ENCODE results near the gene CABLES1. TPM values are rescaled to one million over a fixed set of nuclear protein-coding genes. Genes with fewer than 3 reads are reported as not detected.

CABLES1 gene
- total RNA-seq, 2 experiments from 2014 or later: not detected

- ATAC-seq (ENCODE audit: poor library complexity): no peak
- H3K27me3 Mint-ChIP-seq: peaks cover 4% of the 10 kb centered on the region
- no peak for DNase-seq
- no peak overlapping the region for H3K27ac ChIP-seq (ENCODE audit: low read depth in 1 of 2, low read length in 2 of 2)
- H3K4me3 Mint-ChIP-seq: no peak overlapping the region
- H3K27me3 ChIP-seq (ENCODE audit: control insufficient read depth in 1 of 2, insufficient read depth in 2 of 2, low read length in 2 of 2): peaks cover 0 to under 1% of the 10 kb centered on the region in 2 experiments
- no peak overlapping the region for H3K4me3 ChIP-seq (ENCODE audit: low read length)
- CTCF ChIA-PET: interaction anchor here (1.2 kb wide), 1 partner anchor 12 kb away, joined by 3 read pairs; no protein-coding TSS in a partner anchor
- POLR2A ChIA-PET: no interaction called here
- no peaks in the 10 kb centered on the region for H3K9me3 ChIP-seq (ENCODE audit: control insufficient read depth in 1 of 2, insufficient read depth in 1 of 2, low read length in 2 of 2)
- no peaks in the 10 kb centered on the region for H3K36me3 Mint-ChIP-seq (ENCODE audit: low read depth)
- no peak overlapping the region for H3K27ac Mint-ChIP-seq
- H3K36me3 ChIP-seq (ENCODE audit: insufficient read depth, low read length): no peaks in the 10 kb centered on the region
- intact Hi-C loops (cut with DNase I, micrococcal nuclease): no loop called here
- no peaks in the 10 kb centered on the region for H3K4me1 Mint-ChIP-seq (ENCODE audit: low read depth)
- H3K9me3 Mint-ChIP-seq: no peaks in the 10 kb centered on the region
- H3K4me1 ChIP-seq (ENCODE audit: insufficient read depth, low read length): peaks cover 3% of the 10 kb centered on the region
- no peak for TF ChIP-seq CTCF (IDR thresholded peaks at IDR 0.05)
Observed at GRCh38 chr18:23143815-23144261, 8.6 kb downstream of the CABLES1 start.

GRCh38 chr18:23144640-23145039, 9.4 kb downstream of the CABLES1 start:
- no peak overlapping the region for H3K27ac Mint-ChIP-seq
- H3K4me1 ChIP-seq (ENCODE audit: insufficient read depth, low read length): peaks cover 3% of the 10 kb centered on the region
- no peaks in the 10 kb centered on the region for H3K4me1 Mint-ChIP-seq (ENCODE audit: low read depth)
- H3K36me3 ChIP-seq (ENCODE audit: insufficient read depth, low read length): no peaks in the 10 kb centered on the region
- no peaks in the 10 kb centered on the region for H3K9me3 Mint-ChIP-seq
- no peak overlapping the region for H3K4me3 ChIP-seq (ENCODE audit: low read length)
- intact Hi-C loops (cut with DNase I, micrococcal nuclease): no loop called here
- no peak overlapping the region for H3K27ac ChIP-seq (ENCODE audit: low read depth in 1 of 2, low read length in 2 of 2)
- no peaks in the 10 kb centered on the region for H3K27me3 ChIP-seq (ENCODE audit: control insufficient read depth in 1 of 2, insufficient read depth in 2 of 2, low read length in 2 of 2)
- TF ChIP-seq CTCF (IDR thresholded peaks at IDR 0.05): no peak
- no peak for DNase-seq
- POLR2A ChIA-PET: no interaction called here
- no peaks in the 10 kb centered on the region for H3K36me3 Mint-ChIP-seq (ENCODE audit: low read depth)
- no peak for ATAC-seq (ENCODE audit: poor library complexity)
- no peak overlapping the region for H3K4me3 Mint-ChIP-seq
- no peaks in the 10 kb centered on the region for H3K9me3 ChIP-seq (ENCODE audit: control insufficient read depth in 1 of 2, insufficient read depth in 1 of 2, low read length in 2 of 2)
- H3K27me3 Mint-ChIP-seq: no peaks in the 10 kb centered on the region
- CTCF ChIA-PET: no interaction called here

- H3K4me3 ChIP-seq (ENCODE audit: low read length): no peak overlapping the region
- no peaks in the 10 kb centered on the region for H3K9me3 ChIP-seq (ENCODE audit: control insufficient read depth in 1 of 2, insufficient read depth in 1 of 2, low read length in 2 of 2)
- no peak overlapping the region for H3K27ac ChIP-seq (ENCODE audit: low read depth in 1 of 2, low read length in 2 of 2)
- no peaks in the 10 kb centered on the region for H3K27me3 ChIP-seq (ENCODE audit: control insufficient read depth in 1 of 2, insufficient read depth in 2 of 2, low read length in 2 of 2)
- Mint-ChIP-seq H3K27me3 (no peaks in the 10 kb centered on the region), H3K27ac (no peak overlapping the region), H3K9me3 (no peaks in the 10 kb centered on the region), H3K4me3 (no peak overlapping the region), H3K36me3 (ENCODE audit: low read depth) (no peaks in the 10 kb centered on the region), H3K4me1 (ENCODE audit: low read depth) (no peaks in the 10 kb centered on the region)
- intact Hi-C loops (cut with DNase I, micrococcal nuclease): no loop called here
- ATAC-seq (ENCODE audit: poor library complexity) (no peak), DNase-seq (no peak)
- CTCF ChIA-PET: no interaction called here
- POLR2A ChIA-PET: no interaction called here
- peaks cover 3% of the 10 kb centered on the region for H3K4me1 ChIP-seq (ENCODE audit: insufficient read depth, low read length)
- no peak for TF ChIP-seq CTCF (IDR thresholded peaks at IDR 0.05)
- no peaks in the 10 kb centered on the region for H3K36me3 ChIP-seq (ENCODE audit: insufficient read depth, low read length)
Observed at GRCh38 chr18:23145621-23146020, 10.3 kb downstream of the CABLES1 start.
